Caco-2 (cell line): ENCODE results near the gene RCSD1. TPM values are rescaled to one million over a fixed set of nuclear protein-coding genes. Genes with fewer than 3 reads are reported as not detected.

Source experiments
- BruUV-seq: library from RNA; stranded (reverse); fragments of 400-500 nt; replicated peaks from 2 replicates; lab custom pipeline; 2021; lab: Mats Ljungman, UMichigan
- CTCF ChIA-PET: fragments of 300-600 bp; sonication (Branson Sonifier 250); formaldehyde crosslinking; loops from one replicate; lab custom pipeline; 2022; ENCODE audit warnings: antibody characterized with exemption; lab: Charles Lee
- POLR2A ChIA-PET: fragments of 300-600 bp; sonication (Branson Sonifier 250); formaldehyde crosslinking; loops from one replicate; lab custom pipeline; 2022; ENCODE audit warnings: antibody characterized with exemption; lab: Charles Lee
- DNase-seq, 2 experiments: peaks; one replicate each; pipeline versions ENCODE4 v3.0.0 to v3.0.0-alpha.2; 2020 to 2022
- H3K27me3 ChIP-seq: replicated peaks from 2 replicates; pipeline ENCODE4 v1.6.0; 2011; ENCODE audit warnings: low read length; ENCODE audit not compliant: control insufficient read depth, insufficient read depth
- H3K36me3 ChIP-seq: 2 replicates; pipeline ENCODE4 v1.5.1; 2011; ENCODE audit warnings: low read length; ENCODE audit not compliant: control insufficient read depth, insufficient read depth
- H3K4me1 ChIP-seq: fragments of 250-450 bp; sonication (Bioruptor Pico); 2 replicates; pipeline ENCODE4 v1.5.1; 2020; ENCODE audit warnings: mild to moderate bottlenecking
- H3K4me3 ChIP-seq: 2 replicates; pipeline ENCODE4 v1.5.1; 2011; ENCODE audit warnings: low read depth, mild to moderate bottlenecking, control low read depth, low read length
- H3K9me3 ChIP-seq: fragments of 250-450 bp; sonication (Bioruptor Pico); 2 replicates; pipeline ENCODE4 v1.5.1; 2020; ENCODE audit warnings: mild to moderate bottlenecking, moderate library complexity
- H3K27ac Mint-ChIP-seq: one replicate; pipeline ENCODE4 v1.8.0; 2022; ENCODE audit warnings: mixed read lengths; ENCODE audit not compliant: unreplicated experiment
- H3K27me3 Mint-ChIP-seq: one replicate; pipeline ENCODE4 v1.8.0; 2022; ENCODE audit warnings: mixed read lengths; ENCODE audit not compliant: insufficient read depth, unreplicated experiment
- H3K36me3 Mint-ChIP-seq: one replicate; pipeline ENCODE4 v1.8.0; 2022; ENCODE audit warnings: mild to moderate bottlenecking, mixed read lengths; ENCODE audit not compliant: insufficient read depth, unreplicated experiment
- H3K4me1 Mint-ChIP-seq: one replicate; pipeline ENCODE4 v1.8.0; 2022; ENCODE audit warnings: low read depth, mixed read lengths; ENCODE audit not compliant: unreplicated experiment
- H3K4me3 Mint-ChIP-seq: one replicate; pipeline ENCODE4 v1.8.0; 2022; ENCODE audit warnings: mild to moderate bottlenecking, moderate library complexity, mixed read lengths; ENCODE audit not compliant: unreplicated experiment
- H3K9me3 Mint-ChIP-seq: one replicate; pipeline ENCODE4 v1.8.0; 2022; ENCODE audit warnings: mixed read lengths; ENCODE audit not compliant: unreplicated experiment
- CTCF ChIP-seq, 2 experiments: fragments of 200-600 bp in 1 of 2; IDR thresholded peaks; 1 replicate in 1 of 2; 2 replicates in 1 of 2; pipeline versions ENCODE4 v1.5.1 to v1.8.0; 2011 to 2022; ENCODE audit warnings: antibody characterized with exemption in 1 of 2, control low read depth in 1 of 2, inconsistent platforms in 1 of 2, low read depth in 1 of 2, low read length in 1 of 2, mild to moderate bottlenecking in 1 of 2, moderate library complexity in 1 of 2; ENCODE audit not compliant: insufficient read depth in 1 of 2, severe bottlenecking in 1 of 2, unreplicated experiment in 1 of 2
- intact Hi-C: fragments of 100-400 bp; cut with micrococcal nuclease; formaldehyde crosslinking; loops from one replicate; pipeline ENCODE4 v1.10.0; 2022; ENCODE audit not compliant: unreplicated experiment
- total RNA-seq: library from RNA; stranded (reverse); gene quantifications from 2 replicates; pipeline ENCODE4 v1.2.3, GENCODE V29; 2022

RCSD1 gene
- total RNA-seq, 1 experiment from 2014 or later = not detected

- Histone ChIP-seq H3K4me3 (no peak overlapping the region), H3K36me3 (no peaks in the 10 kb centered on the region), H3K9me3 (no peaks in the 10 kb centered on the region), H3K4me1 (peaks cover 64% of the 10 kb centered on the region), H3K27me3 (no peaks in the 10 kb centered on the region)
- ChIA-PET POLR2A (no interaction called here), CTCF (no interaction called here)
- peaks cover 69% of the 10 kb centered on the region for H3K4me1 Mint-ChIP-seq
- H3K36me3 Mint-ChIP-seq = peaks cover 25% of the 10 kb centered on the region
- no peak overlapping the region for H3K27ac Mint-ChIP-seq
- no peaks in the 10 kb centered on the region for H3K9me3 Mint-ChIP-seq
- no TSS peak for BruUV-seq
- no peaks in the 10 kb centered on the region for H3K27me3 Mint-ChIP-seq
- intact Hi-C loops = no loop called here
- no peak for TF ChIP-seq CTCF (IDR thresholded peaks at IDR 0.05; ENCODE audit: insufficient read depth in 1 of 2, low read depth in 1 of 2, low read length in 1 of 2, severe bottlenecking in 1 of 2, unreplicated experiment in 1 of 2)
- DNase-seq = no peak
- no peak overlapping the region for H3K4me3 Mint-ChIP-seq
Observed at GRCh38 chr1:167747988-167748387, 118.0 kb downstream of the RCSD1 start.

GRCh38 chr1:167748906-167749305, 118.9 kb downstream of the RCSD1 start:
- H3K4me3 ChIP-seq = no peak overlapping the region
- no peaks in the 10 kb centered on the region for H3K9me3 ChIP-seq
- Mint-ChIP-seq H3K36me3 (peaks cover 21% of the 10 kb centered on the region), H3K4me1 (peaks cover 62% of the 10 kb centered on the region), H3K9me3 (no peaks in the 10 kb centered on the region), H3K27ac (no peak overlapping the region), H3K27me3 (no peaks in the 10 kb centered on the region), H3K4me3 (no peak overlapping the region)
- intact Hi-C loops = no loop called here
- ChIA-PET POLR2A (interaction anchor here (1.1 kb wide), 1 partner anchor 10 kb away, joined by 3 read pairs; no protein-coding TSS in a partner anchor), CTCF (interaction anchor here (0.9 kb wide), 1 partner anchor 34 kb away, joined by 4 read pairs; no protein-coding TSS in a partner anchor)
- no peak for DNase-seq
- no TSS peak for BruUV-seq
- no peaks in the 10 kb centered on the region for H3K36me3 ChIP-seq
- H3K4me1 ChIP-seq = peaks cover 57% of the 10 kb centered on the region
- TF ChIP-seq CTCF (IDR thresholded peaks at IDR 0.05; ENCODE audit: insufficient read depth in 1 of 2, low read depth in 1 of 2, low read length in 1 of 2, severe bottlenecking in 1 of 2, unreplicated experiment in 1 of 2) = no peak
- H3K27me3 ChIP-seq = no peaks in the 10 kb centered on the region

- no peak for TF ChIP-seq CTCF (IDR thresholded peaks at IDR 0.05; ENCODE audit: insufficient read depth in 1 of 2, low read depth in 1 of 2, low read length in 1 of 2, severe bottlenecking in 1 of 2, unreplicated experiment in 1 of 2)
- H3K4me3 Mint-ChIP-seq = no peak overlapping the region
- peaks cover 21% of the 10 kb centered on the region for H3K36me3 Mint-ChIP-seq
- BruUV-seq = no TSS peak
- no peak overlapping the region for H3K4me3 ChIP-seq
- DNase-seq = no peak
- ChIA-PET POLR2A (interaction anchor here (0.6 to 1.1 kb wide), 3 partner anchors 8 to 186 kb away, joined by 3 to 6 read pairs (median 3); no protein-coding TSS in a partner anchor), CTCF (interaction anchor here (0.9 kb wide), 2 partner anchors 35 to 41 kb away, joined by 3 to 4 read pairs; no protein-coding TSS in a partner anchor)
- no peaks in the 10 kb centered on the region for H3K36me3 ChIP-seq
- intact Hi-C loops = no loop called here
- H3K4me1 Mint-ChIP-seq = peaks cover 67% of the 10 kb centered on the region
- no peak overlapping the region for H3K27ac Mint-ChIP-seq
- no peaks in the 10 kb centered on the region for H3K27me3 ChIP-seq
- H3K9me3 Mint-ChIP-seq = no peaks in the 10 kb centered on the region
- peaks cover 60% of the 10 kb centered on the region for H3K4me1 ChIP-seq
- H3K9me3 ChIP-seq = no peaks in the 10 kb centered on the region
- no peaks in the 10 kb centered on the region for H3K27me3 Mint-ChIP-seq
Observed at GRCh38 chr1:167749741-167750140, 119.7 kb downstream of the RCSD1 start.
